NT2/D1 (cell line): Measurements from ENCODE around the gene PCSK6.

Experiments used
- YY1 ChIP-seq: IDR thresholded peaks from 2 replicates; pipeline ENCODE4 v1.6.1; 2011; ENCODE audit not compliant: insufficient read length, insufficient read depth
- ZNF274 ChIP-seq: IDR thresholded peaks from 2 replicates; pipeline ENCODE4 v1.6.1; 2011; ENCODE audit warnings: mild to moderate bottlenecking, low read depth, low read length

- TF ChIP-seq ZNF274 (no peak), YY1 (no peak)
Observed at GRCh38 chr15:101346928-101347327, 142.6 kb downstream of the PCSK6 start.
